ENCODE measurements around the gene CEBPZOS.

DNA sequence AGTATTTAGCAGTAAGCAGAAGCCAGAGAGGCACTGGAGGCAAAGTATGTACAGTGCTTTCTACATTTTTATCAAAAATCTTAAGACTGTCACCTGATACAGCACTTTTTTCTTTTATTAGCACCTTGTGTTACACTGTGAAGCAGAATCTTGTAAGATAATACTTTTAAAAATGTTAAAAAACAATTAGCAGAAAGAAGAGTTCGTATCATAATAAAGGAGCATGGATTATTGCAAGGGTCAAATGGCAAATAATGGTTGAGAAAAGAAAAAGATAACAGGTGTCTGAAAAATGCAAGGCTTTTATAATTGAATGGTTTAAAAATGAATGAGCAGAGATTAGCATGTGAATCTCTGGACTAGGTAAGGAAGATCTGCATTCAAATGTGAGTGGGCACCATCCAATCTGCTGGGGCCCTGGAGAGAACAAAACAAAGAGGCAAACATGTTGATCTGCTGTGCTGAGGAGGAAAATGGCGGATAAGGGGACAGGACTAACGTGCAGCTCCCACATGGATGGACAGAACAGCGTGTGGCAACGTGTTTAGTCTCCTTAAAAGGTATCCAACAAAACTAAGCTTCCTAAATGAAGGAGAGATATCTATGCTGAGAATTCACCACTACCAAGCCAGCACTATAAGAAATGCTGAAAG is 9.5 kb downstream of the CEBPZOS start:
- no peak for TF ChIP-seq TEAD4 (IDR thresholded peaks at IDR 0.05; ENCODE audit: low read depth, low read length)
- TF ChIP-seq, protein P1, sequence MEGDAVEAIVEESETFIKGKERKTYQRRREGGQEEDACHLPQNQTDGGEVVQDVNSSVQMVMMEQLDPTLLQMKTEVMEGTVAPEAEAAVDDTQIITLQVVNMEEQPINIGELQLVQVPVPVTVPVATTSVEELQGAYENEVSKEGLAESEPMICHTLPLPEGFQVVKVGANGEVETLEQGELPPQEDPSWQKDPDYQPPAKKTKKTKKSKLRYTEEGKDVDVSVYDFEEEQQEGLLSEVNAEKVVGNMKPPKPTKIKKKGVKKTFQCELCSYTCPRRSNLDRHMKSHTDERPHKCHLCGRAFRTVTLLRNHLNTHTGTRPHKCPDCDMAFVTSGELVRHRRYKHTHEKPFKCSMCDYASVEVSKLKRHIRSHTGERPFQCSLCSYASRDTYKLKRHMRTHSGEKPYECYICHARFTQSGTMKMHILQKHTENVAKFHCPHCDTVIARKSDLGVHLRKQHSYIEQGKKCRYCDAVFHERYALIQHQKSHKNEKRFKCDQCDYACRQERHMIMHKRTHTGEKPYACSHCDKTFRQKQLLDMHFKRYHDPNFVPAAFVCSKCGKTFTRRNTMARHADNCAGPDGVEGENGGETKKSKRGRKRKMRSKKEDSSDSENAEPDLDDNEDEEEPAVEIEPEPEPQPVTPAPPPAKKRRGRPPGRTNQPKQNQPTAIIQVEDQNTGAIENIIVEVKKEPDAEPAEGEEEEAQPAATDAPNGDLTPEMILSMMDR (IDR thresholded peaks at IDR 0.05; ENCODE audit: control extremely low read depth in 1 of 3, insufficient read depth in 1 of 3, low read depth in 1 of 3, low read length in 3 of 3), result no peak
- no peak for TF ChIP-seq GABPA (IDR thresholded peaks at IDR 0.05; ENCODE audit: borderline replicate concordance, insufficient read depth, low read length)
- TF ChIP-seq CBX5 (IDR thresholded peaks at IDR 0.05; ENCODE audit: low read depth, low read length), result no peak
- TF ChIP-seq POLR2A (IDR thresholded peaks at IDR 0.05; ENCODE audit: control extremely low read depth in 1 of 2, low read depth in 2 of 2, low read length in 2 of 2), result peak; percentile 61 to 76; a peak in 2 of 3 replicates
- TF ChIP-seq, protein P2, sequence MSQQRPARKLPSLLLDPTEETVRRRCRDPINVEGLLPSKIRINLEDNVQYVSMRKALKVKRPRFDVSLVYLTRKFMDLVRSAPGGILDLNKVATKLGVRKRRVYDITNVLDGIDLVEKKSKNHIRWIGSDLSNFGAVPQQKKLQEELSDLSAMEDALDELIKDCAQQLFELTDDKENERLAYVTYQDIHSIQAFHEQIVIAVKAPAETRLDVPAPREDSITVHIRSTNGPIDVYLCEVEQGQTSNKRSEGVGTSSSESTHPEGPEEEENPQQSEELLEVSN (IDR thresholded peaks at IDR 0.05), result peak; percentile 86
- TF ChIP-seq POLR2AphosphoS5 (IDR thresholded peaks at IDR 0.05; ENCODE audit: low read depth, low read length), result peak; percentile 96
- TF ChIP-seq JUND (IDR thresholded peaks at IDR 0.05; ENCODE audit: low read length), result no peak
- TF ChIP-seq EGR1 (IDR thresholded peaks at IDR 0.05; ENCODE audit: borderline replicate concordance, low read depth, low read length), result peak; percentile 38; the same call in 1 of the 2 replicates

Measured in H1 (cell line).